Stimulated activated CD4-positive, alpha-beta T cell treated with anti-CD3 and anti-CD28 coated beads, Interleukin-4, amount 100 ng/mL, for 1 hour (primary cell): Measurements from ENCODE around the gene FKBP5.
"Not testable (repeated sequence)": the region's sequence is repeated elsewhere in the genome, so short reads cannot be mapped to it uniquely, and the experiment has no call there.

Experiments
- DNase-seq: peaks from one replicate; pipeline ENCODE4 v3.0.0-alpha.2; 2020

Gene FKBP5

GRCh38 chr6:35607517-35608233 lies 81.0 kb downstream of the FKBP5 start:
- no peak for DNase-seq

DNA sequence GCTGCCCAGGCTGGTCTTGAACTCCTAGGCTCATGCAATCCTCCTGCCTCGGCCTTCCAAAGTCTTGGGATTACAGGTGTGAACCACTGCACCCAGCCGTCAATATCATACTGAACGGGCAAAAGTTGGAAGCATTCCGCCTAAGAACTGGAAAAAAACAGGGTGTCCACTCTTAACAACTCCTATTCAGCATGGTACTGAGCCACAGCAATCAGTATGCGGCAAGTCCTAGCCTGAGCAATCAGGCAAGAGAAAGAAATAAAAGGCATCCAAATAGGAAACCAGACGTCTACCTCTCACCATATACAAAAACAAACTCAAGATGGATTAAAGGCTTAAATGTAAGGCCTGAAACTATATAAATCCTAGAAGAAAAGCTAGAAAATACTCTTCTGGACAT lies 83.1 kb downstream of the FKBP5 start:
- no peak for DNase-seq

DNA sequence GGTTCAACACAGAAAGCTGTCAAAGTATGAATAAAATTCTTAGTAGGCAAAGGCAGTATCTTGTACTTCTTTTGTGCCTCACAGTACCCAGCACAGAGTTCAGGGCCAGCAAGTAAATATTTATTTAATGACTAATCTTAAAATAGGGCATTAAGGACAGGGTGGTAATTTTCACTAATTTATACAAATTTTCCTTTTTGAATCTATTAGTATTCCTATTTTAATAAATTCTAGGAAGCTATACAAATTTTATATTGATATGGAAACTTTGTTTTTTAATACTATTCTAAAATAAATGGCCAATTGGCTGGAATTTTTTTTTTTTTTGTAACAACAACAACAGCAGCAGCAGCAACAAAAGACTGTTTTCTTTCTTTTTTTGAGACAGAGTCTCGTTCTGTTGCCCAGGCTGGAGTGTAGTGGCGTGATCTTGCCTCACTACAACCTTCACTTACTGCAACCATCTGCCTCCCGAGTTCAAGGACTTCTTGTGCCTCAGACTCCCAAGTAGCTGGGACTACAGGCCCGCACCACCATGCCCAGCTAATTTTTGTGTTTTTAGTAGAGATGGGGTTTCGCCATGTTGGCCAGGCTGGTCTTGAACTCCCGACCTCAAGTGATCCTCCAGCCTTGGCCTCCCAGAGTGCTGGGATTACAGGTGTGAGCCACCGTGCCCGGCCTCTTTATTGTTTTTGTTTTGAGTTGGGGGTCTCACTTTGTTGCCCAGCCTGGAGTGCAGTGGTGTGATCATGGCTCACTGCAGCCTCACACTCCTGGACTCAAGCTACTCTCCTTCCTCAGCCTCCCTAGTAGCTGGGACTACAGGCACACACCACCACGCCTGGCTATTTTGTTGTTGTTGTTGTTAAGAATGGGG lies 85.2 kb downstream of the FKBP5 start:
- DNase-seq: no peak

DNA sequence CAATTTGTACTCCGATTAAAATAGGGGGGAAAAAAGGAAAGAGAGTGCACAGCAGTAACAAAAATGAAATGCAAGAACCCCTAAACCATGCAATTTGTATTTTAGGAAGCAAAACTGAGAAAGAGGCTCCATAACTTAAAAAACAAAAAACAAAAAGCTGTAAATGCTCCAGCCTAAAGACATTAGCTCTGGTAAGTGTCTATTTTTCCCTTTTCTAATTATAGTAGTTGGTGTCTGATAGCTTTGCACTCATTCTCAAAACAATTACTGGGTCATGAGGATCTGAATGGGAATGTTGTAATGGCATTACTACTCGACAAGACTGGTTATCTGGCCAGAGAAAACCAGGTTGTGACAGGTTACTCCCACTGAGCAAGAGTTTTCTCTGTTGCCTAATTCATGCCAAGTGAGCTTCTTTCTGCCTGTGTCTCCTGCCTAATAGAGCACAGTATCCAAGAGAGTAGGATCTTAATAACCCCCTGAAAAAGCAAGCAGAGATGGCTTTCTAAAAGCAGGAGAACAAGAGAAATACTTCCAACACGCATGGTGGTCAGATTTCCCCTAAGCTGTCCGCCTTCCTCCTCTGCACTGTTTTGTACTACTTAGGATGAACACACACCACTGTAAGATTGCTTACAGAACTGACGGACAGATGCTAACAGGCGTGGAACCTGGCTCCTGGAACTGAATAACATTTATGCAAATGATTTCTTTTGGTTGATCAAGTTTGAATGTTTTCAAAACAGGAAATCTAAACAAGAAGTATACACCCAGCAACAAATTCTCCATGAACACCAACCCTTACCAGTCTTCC lies 86.4 kb downstream of the FKBP5 start:
- DNase-seq: no peak

DNA sequence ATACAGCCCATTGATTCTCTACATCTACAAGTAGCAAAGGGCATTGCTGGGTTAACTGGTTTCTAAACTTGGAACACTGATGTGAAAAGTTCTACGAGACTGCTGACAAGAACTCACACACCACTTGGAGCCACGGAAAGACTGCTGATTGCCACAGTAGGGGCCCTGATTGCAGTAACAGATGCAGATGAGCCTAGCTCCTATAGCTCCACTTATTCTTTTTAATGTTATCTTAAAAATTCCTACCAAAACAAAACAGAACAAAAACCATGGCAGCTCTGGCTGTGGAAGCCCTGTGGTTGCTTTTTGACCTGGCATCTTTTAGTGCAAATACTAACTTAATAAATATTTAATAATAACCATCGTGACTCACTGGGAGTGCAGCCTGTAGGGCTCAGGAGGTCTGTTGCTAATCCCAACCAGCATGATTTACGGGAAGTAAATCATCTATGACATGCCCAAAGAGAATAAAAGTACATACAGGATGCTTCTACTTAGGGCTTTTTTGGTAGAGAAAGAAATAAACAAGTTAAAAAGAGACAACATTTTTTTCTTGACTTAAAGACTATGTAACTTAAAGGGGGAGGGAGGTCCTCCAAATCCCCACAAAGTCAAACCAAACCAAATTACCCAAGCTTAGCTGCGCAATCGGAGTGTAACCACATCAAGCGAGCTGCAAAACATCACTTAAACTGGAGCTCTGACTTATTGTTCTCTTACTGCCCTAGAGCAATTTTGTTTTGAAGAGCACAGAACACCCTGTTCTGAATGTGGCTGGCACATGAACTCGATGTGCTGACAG lies 87.2 kb downstream of the FKBP5 start:
- peak; percentile 26 for DNase-seq

DNA sequence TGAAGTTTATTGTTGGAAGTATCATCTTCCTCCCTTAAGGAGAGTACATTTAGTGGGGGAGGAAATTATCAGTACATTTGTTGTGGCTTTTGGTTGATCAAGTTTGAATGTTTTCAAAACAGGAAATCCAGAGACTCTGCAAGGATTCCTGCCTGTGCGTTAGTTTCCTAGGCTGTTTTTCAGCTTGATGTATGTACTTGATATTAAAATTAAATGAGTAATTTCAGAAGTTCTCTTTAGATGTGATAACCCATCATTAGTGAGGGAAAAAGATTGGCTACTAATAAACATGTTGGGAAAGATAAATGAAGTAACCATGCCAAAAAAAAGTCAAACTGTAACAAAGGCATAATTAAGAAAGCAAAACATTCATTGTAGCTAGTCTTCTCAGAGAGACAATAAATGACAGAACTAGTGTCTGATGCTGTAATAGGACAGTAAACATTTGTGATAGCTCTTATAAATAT lies 88.0 kb downstream of the FKBP5 start:
- no peak for DNase-seq

- no peak for DNase-seq
These were observed 88.7 kb downstream of the FKBP5 start for GRCh38 chr6:35599761-35600658.

DNA sequence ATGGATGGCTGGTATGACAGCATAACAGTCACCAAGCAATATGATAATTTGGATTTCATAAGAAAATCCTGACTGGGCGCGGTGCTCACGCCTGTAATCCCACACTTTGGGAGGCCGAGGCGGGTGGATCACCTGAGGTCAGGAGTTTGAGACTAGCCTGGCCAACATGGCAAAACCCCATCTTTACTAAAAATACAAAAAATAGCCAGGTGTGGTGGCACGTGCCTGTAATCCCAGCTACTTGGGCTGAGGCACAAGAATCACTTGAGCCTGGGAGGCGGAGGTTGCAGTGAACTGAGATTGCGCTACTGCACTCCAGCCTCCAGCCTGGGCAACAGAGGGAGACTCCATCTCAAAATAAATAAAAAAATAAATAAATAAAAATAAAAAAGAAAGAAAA lies 90.1 kb downstream of the FKBP5 start:
- not testable (repeated sequence) for DNase-seq

DNA sequence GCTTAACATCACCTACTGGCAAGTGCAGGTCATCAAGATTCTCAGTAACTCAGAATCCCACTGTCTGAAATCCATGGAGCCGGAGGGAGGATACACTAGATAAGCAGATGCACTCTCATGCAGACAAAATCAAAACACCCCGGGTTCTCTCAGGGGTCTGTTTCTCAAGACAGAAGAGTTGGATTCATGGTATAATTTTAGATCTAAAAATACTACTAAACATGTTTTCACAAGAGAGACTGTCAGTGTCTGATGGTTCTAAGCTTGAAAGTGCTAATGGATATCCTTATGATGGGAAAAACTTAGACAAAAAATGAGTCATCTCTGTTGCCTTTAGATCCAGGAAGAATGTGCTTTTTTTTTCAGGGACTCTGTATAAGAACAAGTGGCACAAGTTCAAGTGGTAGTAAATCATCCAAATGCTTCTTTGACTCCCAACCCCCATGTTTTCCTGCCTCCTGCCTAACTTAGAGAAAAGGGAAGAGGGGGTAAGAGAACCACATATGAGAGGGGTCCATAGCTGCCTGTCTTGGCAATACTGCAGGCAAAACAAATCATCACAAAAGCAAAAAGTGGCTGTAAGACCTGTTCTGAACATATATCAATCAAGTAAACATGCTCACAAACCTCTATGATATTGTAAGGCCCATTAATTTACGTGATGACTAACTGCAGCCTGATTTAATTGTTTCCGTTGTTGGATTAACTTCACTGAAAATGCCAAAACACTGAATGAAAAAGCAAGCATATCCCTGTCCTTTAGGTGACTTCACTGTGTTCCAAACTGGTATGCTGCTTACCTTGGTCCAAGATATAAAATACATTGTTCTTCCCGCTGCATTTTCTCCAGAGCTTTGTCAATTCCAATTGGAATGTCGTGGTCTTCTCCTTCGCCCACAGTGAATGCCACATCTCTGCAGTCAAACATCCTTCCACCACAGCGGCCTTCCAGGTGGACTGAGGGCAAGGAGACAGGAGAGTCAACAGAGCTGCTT lies 92.0 kb downstream of the FKBP5 start:
- no peak for DNase-seq

GRCh38 chr6:35594503-35595186 lies 94.1 kb downstream of the FKBP5 start:
- DNase-seq: no peak

DNA sequence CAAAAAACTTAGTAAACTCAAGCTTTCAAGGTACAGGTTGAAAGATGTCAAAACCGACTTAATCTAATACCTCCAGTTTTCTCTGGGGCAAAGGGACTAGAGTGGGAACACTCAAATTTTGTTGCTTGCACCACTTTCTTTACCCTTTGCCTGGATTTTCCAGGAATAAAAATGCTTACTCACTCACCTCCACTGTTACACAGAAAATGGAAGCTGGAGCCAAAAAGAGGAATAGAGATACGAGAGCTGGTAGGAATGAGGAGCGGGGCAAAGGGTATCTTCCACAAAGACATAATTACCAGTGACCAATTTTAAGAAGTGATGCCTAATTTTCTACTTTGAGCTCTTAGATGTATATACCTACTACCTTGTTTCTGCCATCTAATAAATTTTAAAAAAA lies 96.5 kb downstream of the FKBP5 start:
- DNase-seq: no peak

GRCh38 chr6:35590622-35591066 lies 98.1 kb downstream of the FKBP5 start:
- no peak for DNase-seq

DNA sequence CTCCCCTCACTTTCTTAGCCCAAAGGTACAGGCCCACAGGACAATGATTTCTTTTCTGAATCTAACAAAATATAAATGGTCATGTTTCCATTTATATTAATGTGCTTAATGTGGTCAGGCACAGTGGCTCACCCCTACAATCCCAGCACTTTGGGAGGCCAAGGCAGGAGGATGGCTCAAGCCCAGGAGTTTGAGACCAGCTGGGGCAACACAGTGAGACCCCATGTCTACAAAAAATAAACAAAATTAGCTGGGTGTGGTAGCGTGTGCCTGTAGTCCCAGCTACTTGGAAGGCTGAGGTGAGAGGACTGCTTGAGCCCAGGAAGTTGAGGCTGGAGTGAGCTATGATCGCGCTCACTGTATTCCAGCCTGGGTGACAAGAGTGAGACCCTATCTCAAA lies 98.8 kb downstream of the FKBP5 start:
- DNase-seq: no peak

DNA sequence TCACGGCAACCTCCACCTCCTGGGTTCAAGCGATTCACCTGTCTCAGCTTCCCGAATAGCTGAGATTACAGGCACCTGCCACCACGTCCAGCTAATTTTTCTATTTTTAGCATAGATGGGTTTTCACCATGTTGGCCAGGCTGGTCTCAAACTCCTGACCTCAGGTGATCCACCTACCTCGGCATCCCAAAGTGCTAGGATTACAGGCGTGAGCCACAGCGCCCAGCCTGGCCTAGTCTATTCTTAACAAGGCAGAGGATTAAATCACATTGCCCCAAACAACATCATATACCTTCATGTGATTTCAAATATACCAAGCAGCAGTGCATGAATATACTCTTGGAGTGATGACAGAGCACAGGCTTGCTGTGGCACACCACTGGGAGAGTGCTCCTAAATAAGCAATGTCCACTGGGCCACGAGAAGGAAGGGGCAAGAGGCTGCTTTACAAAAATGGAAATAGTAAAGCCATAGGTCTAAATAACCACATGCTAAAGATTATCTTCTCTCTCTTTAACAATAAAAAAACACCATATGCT lies 99.4 kb downstream of the FKBP5 start:
- DNase-seq: no peak

DNA sequence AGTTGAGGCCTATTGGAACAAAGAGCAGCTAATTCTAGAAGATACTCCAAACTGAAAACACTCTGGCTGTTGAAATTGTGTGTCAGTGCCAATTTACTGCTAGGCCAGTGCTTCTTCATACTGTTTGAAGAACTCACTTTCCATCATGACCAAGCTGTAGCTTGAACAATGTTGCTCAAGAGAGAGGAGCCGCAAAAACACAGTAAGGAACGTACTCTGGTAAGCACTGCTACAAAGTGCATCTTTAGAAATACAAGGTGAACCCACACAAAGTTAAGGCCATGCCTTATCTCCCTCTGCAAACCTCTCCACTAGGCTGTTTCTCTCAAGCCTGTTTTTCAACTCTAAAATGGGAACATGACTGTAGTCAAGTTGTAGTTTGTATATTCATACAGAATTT lies 101.5 kb downstream of the FKBP5 start:
- no peak for DNase-seq

DNA sequence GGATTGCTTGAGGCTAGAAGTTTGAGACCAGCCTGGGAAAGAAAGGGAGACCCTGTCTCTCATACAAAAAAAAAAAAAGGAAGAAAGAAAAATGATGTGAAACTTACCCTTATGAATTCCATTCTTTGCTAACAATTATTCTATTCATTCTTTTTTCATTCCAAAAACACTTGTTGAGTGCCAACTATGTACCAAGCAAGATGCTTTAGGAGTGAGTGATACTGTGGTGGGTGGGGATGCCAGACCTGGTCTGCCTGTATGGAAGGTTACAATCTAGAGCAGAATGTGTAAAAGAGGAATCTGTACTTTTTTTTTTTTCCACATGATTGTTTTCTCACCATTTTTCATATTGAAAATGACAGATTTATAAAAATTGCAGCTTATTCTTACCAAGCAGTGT lies 102.2 kb downstream of the FKBP5 start:
- DNase-seq: no peak

DNA sequence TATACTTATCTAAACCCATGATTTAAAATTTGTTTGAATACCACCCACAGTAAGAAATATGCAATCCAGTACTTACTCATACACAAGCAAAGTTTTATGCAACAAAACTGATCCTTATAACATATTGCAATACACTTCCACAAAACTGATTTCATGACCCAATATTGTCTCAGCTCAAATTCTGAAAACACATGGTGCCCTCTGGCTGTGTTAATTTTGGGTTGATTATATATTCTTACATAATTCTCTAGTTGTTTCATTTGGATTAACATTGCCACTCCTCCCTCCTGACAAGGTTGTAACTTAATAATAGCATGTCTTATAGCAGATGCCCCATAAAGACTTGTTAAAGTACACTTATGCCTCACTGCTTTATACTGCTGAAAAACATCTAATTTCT lies 103.1 kb downstream of the FKBP5 start:
- no peak for DNase-seq

DNA sequence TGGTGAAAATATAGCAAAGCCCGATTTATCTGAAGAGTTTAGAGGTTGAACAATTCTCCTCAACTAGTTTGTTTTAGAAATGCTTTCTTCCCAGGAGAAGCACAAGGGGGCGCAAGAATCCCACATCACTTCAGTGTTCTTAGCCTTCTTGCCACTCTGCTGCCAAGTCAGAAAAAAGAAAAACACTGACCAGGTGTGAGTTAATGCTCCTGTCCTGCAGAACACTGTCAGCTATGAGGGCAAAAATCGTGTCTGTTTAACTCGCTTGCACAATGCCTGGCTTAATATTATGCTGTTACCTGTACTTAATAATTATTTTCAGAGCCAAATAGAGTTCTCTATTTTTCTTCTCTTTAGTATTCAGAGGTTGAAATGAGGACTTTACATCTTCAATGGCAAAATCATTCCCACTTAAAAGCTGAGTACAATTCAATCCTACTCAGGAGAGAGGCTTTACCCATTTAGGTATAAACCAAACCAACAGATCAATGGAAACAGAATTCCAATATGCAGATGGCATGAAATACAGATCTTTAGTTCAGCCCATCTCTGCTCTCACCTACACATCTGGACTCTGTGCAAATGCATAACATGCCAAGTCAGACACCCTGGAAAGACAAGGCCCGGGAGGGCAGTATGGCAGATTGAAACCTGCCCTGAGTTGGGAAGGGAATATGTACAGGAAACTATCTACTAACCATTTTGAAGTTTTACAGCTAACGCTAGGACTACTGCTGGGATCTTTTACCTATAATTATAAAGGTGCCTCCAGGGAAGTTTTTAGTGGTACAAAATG lies 104.6 kb downstream of the FKBP5 start:
- DNase-seq: peak; percentile 66
